IPS-18a (cell line): ENCODE data around the gene MAN1B1.
"Not testable (repeated sequence)": the region's sequence is repeated elsewhere in the genome, so short reads cannot be mapped to it uniquely, and the experiment has no call there.

Experiments used
- H3K27ac ChIP-seq: one replicate; pipeline ENCODE4 v1.5.1; 2013; ENCODE audit warnings: low read length
- H3K27me3 ChIP-seq: one replicate; pipeline ENCODE4 v1.6.1; 2013; ENCODE audit warnings: mild to moderate bottlenecking, low read length; ENCODE audit not compliant: control insufficient read depth, insufficient read depth
- H3K36me3 ChIP-seq: one replicate; pipeline ENCODE4 v1.6.1; 2013; ENCODE audit warnings: low read depth, low read length; ENCODE audit not compliant: control insufficient read depth
- H3K4me1 ChIP-seq: one replicate; pipeline ENCODE4 v1.6.1; 2013; ENCODE audit warnings: low read depth, low read length; ENCODE audit not compliant: control insufficient read depth
- H3K4me3 ChIP-seq: one replicate; pipeline ENCODE4 v1.5.1; 2013; ENCODE audit warnings: low read length
- H3K9ac ChIP-seq: one replicate; pipeline ENCODE4 v1.6.1; 2013; ENCODE audit warnings: mild to moderate bottlenecking, low read length, moderate library complexity
- H3K9me3 ChIP-seq: one replicate; pipeline ENCODE4 v1.6.1; 2013; ENCODE audit warnings: low read depth, low read length; ENCODE audit not compliant: control insufficient read depth

Gene MAN1B1

DNA sequence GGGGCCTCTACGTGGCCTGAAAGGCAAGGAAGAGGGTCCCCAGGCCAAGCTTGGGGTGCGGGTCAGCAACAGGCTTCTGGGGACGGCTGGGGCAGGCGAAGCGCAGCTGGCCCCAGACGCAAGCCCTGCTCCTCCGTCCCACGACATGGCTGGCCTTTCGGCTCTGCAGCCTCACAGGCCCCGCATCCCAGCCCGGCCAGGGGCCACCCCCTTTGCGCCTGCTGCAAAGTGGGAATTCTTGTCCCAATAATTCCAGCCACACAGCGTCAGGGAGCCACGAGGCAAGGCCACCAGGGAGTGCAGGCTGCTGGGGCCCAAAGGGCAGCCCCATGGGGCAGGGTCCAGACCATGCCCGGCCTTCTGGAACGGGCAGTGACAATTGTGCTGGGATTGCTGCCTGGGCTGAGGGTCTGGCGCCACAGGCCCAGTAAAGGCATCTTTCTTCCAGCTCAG lies 31.8 kb upstream of the MAN1B1 start:
- no peak overlapping the region for H3K4me3 ChIP-seq
- no peaks in the 10 kb centered on the region for H3K4me1 ChIP-seq
- H3K36me3 ChIP-seq: no peaks in the 10 kb centered on the region
- no peak overlapping the region for H3K9ac ChIP-seq
- no peak overlapping the region for H3K27ac ChIP-seq
- peaks cover 71% of the 10 kb centered on the region for H3K27me3 ChIP-seq
- no peaks in the 10 kb centered on the region for H3K9me3 ChIP-seq

DNA sequence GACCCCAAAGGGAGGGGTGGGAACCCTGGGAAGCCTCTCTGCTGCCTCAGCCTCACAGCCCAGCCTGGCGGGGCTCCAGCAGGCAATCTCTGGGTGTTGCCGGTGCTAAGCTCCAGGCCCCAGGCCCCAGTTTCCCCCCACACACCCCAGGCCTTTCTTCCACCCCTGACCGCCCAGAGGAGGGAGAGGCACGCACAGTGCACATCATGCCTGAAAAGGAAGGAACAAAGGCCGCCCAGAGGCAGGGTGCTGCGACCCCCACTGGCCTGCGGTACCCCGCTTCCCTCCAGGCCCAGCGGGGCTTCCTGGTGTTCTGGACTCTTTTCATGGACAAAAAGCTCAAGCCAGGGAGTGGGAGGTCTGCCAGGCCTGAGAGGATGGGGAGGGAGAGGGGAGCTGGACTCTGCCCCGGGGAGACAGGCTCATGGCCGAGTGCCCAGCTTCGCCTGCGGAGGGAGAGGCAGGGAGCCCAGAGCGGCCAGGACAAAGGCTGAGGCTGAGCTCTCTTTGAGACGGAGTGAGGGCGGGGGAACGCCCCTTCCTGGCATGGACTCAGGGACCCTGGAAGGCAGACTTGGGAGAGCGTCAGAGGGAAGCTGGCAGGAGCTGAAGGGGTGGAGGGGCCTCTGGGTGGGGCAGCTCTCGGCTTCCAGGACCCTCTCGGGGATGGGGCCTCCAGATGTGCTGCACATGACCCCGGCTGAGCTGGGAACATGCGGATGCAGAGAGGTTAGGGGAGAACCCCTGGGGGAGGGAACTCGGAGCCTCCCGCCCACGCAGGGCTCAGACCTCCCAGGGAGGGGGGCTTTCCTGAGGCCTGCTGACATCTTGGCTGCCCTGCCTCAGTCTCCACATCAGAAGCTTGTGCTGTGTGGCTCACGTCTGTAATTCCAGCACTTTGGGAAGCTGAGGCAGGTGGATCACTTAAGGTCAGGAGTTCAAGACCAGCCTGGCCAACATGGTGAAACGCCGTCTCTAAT lies 31.1 kb upstream of the MAN1B1 start:
- H3K27me3 ChIP-seq: peaks cover 64% of the 10 kb centered on the region
- no peak overlapping the region for H3K4me3 ChIP-seq
- H3K27ac ChIP-seq: no peak overlapping the region

DNA sequence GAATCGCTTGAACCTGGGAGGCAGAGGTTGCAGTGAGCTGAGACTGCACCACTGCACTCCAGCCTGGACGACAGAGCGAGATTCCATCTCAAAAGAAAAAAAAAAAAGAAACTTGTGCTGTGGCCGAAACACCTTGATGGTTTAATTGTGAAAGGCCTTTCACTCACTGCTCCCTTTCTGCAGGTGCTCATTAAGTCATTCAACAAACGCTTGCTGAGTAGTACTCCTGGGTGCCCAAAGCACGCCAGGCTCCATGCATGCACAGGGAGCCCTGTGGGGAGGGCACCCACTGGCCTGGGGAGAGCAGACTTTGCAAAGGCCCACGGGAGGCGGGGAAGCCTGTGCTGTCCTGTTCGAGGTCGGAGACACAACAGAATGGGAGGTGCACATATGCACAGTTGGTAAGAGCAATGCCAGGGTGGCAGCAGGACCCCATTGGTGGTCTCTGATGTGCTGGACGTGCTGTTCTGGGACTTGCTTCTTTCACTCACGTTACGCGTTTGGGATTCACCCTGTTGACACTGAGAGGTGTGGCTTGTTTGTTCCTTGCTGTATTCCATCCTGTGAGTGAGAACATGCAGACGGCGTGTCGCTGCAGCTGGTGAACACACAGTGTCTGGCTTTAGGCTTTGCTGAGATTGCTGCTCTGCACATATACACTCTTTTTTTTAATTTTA lies 29.9 kb upstream of the MAN1B1 start:
- Histone ChIP-seq H3K36me3 (no peaks in the 10 kb centered on the region), H3K27ac (no peak overlapping the region), H3K9me3 (no peaks in the 10 kb centered on the region), H3K4me1 (no peaks in the 10 kb centered on the region), H3K4me3 (no peak overlapping the region), H3K9ac (no peak overlapping the region), H3K27me3 (peaks cover 52% of the 10 kb centered on the region)

More for the DNA sequence above, 31.1 kb upstream of the MAN1B1 start:
- Histone ChIP-seq H3K9ac (no peak overlapping the region), H3K9me3 (no peaks in the 10 kb centered on the region), H3K36me3 (no peaks in the 10 kb centered on the region), H3K4me1 (no peaks in the 10 kb centered on the region)

DNA sequence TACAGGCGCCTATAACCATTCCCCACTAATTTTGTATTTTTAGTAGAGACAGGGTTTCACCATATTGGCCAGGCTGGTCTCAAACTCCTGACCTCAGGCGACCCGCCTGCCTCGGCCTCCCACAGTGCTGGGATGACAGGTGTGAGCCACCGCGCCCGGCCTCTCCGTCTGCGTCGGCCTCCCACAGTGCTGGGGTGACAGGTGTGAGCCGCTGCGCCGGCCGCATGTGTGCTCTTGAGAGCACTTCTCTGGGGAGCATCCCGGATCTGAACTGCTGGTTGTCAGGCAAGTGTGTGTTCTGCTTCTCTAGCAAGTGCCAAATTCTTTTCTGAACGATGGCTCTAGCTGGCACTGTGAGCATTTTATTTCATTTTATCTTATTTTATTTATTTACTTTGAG lies 29.2 kb upstream of the MAN1B1 start:
- Histone ChIP-seq H3K36me3 (no peaks in the 10 kb centered on the region), H3K4me1 (no peaks in the 10 kb centered on the region), H3K9ac (no peak overlapping the region), H3K4me3 (no peak overlapping the region), H3K9me3 (no peaks in the 10 kb centered on the region), H3K27me3 (peaks cover 45% of the 10 kb centered on the region), H3K27ac (no peak overlapping the region)

DNA sequence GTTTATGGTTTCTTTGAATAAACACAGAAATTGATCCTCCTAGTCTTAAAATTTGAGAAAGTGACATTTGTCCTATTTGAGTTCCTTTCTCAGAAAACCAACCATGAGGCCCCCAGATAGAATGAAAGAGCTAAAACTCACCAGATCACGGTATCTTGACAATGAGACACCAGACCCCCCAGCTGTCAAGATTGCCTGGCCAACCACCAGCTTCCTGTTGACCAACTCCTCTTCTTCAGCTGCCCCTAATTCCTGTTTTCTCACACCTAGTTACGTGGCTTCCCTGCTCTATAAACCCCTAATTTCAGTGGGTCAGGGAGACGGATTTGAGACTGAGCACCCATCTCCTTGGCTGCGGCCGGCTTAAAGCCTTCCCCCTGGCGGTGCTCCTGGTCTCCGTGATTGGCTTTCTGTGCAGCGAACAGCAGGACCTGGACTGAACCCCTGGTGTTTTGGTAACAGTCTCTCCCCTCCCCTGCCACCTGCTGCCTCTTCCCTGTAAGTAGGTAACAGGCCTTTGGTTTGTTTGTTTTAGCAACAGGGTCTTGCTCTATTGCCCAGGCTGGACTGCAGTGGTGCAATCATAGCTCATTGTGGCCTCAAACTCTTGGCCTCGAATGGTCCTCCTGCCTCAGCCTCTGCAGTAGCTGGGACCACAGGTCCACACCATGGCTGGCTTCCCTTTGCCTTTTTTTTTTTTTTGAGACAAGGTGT lies 28.1 kb upstream of the MAN1B1 start:
- Histone ChIP-seq H3K4me1 (no peaks in the 10 kb centered on the region), H3K9me3 (no peaks in the 10 kb centered on the region), H3K9ac (no peak overlapping the region), H3K27ac (no peak overlapping the region), H3K4me3 (no peak overlapping the region), H3K36me3 (no peaks in the 10 kb centered on the region), H3K27me3 (peaks cover 34% of the 10 kb centered on the region)

DNA sequence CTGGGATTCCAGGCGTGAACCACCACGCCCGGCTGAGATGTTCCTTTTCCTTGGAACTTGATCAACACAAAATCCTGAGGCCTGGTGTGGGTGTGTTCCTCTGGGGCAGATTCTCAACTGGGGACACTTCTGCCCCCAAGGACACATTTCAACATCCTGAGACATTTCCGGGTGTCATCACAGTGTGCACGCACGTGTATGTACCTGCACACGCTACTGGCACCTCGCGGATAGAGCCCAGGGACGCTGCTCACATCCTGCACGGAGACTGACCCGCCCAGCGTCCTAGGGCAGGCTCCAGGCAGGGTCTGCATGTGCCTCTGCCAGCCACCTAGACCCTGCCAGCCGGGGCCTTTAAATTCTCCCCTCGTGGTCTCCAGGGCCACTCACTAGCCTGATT lies 24.4 kb upstream of the MAN1B1 start:
- no peaks in the 10 kb centered on the region for H3K9me3 ChIP-seq
- no peak overlapping the region for H3K4me3 ChIP-seq
- H3K27me3 ChIP-seq: peaks cover 10% of the 10 kb centered on the region
- no peaks in the 10 kb centered on the region for H3K36me3 ChIP-seq
- no peak overlapping the region for H3K9ac ChIP-seq
- H3K27ac ChIP-seq: no peak overlapping the region
- no peaks in the 10 kb centered on the region for H3K4me1 ChIP-seq

DNA sequence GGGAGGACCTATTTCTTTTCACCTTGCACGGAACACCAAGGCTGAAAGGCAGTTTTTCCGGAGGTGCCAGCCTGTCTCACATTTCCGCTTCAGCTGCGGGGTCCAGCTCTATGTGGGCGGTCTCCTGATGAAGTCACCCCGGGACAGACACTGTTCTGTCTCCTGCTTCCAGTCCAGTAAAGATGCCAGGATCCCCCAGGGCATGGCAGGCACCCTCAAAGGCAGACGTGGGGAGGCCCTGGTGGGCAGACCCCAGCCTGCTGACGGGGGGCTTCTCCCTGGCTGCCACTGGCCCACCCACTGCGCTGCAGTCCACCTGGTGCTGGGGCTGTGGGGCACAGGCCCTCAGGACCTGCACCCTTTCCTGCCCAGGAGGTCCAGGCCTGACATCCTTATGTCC lies 24.0 kb upstream of the MAN1B1 start:
- not testable (repeated sequence) for H3K36me3 ChIP-seq, H3K4me3 ChIP-seq, H3K9me3 ChIP-seq, H3K4me1 ChIP-seq, H3K27ac ChIP-seq, H3K9ac ChIP-seq, H3K27me3 ChIP-seq

DNA sequence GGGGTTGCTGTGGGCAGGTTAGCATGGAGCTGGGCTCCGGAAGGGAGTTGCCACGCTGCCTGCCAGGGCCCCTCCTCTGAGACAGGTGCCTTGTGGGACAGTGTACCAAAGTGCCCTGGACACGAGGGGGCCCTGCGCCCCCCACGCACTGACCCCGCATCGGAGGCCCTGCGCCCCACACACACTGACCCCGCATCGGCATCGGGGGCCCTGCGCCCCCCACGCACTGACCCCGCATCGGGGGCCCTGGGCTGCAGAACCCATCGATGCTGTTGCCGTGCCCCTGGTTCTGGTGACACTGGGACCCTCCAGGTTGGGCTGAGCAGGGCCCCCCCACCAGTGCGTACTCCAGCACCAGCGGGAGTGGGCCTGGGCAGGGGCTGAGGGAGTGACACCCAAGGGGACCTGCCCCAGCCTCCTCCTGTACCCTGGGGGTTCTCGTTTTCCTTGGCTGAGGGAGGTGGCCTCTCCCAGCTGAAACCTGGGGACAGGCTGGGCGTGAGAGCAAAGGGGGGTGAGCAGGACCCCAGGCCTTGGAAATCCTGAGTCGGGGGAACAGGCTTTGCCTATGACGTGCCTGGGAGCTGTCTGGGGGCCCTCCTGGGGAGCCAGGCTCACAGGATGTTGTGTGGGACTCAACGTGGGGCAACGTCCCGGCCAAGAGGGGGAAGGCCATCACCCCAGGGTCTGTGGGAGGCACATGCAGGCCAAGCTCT lies 23.3 kb upstream of the MAN1B1 start:
- no peaks in the 10 kb centered on the region for H3K4me1 ChIP-seq
- H3K36me3 ChIP-seq: no peaks in the 10 kb centered on the region
- no peak overlapping the region for H3K27ac ChIP-seq
- H3K27me3 ChIP-seq: peaks cover 4% of the 10 kb centered on the region
- H3K9ac ChIP-seq: no peak overlapping the region
- H3K9me3 ChIP-seq: no peaks in the 10 kb centered on the region
- no peak overlapping the region for H3K4me3 ChIP-seq

DNA sequence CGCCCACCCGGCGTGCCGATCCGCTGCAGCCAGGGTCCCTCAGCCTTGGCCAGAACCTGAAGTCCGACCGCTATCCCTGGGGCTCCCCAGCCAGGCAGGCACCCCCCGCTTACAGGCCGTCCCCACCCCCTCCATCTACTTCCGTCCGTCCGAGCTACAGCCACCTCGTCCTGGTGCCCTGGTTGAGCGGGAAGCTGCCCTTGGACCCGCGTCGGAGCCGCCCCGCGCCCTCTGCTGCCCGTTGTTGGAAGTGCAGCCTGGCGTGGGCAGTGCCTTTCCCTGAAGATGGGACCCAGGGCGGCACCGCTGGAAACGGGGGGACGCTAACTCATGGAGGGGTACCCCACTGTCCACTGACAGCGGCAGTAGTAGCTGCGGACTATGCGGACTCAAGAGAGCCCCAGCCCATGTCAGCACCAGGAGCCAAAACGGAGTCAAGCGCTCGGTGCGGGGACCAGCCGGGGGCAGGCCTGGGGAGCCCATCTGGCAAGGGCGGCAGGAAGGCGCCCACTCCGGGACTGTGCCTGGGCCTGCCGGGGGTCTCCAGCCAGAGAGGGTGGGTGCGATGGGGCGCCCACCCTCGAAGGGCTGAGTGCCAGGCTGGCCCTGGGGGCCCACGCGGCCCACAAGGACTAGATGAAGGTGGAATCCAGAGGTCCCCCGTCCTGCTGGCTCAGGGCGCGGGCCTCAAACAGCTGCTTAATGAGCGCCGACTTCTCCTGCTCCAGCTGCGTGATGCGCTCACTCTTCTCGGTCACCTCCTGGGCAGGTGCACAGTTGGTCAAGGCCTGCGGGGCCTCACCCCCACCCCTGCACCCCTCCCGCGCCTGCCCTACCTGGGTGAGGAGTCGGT lies 22.5 kb upstream of the MAN1B1 start:
- no peak overlapping the region for H3K9ac ChIP-seq
- H3K9me3 ChIP-seq: no peaks in the 10 kb centered on the region
- H3K36me3 ChIP-seq: no peaks in the 10 kb centered on the region
- no peak overlapping the region for H3K4me3 ChIP-seq
- no peaks in the 10 kb centered on the region for H3K4me1 ChIP-seq
- H3K27me3 ChIP-seq: peaks cover 2% of the 10 kb centered on the region
- no peak overlapping the region for H3K27ac ChIP-seq

DNA sequence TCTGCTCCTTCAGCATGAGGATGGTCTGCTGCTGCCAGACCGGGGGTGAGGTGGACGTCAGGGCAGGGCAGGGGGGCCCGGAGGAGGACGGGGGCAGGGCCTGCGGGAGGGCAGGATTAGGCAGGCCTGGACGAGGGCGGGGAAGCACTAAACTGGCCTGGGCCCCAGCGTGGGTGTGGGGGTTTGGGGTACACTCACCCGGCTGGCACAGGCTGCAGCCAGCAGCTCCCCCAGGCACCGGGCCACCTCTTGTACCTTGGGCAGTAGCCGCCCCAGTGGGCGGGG lies 22.0 kb upstream of the MAN1B1 start:
- no peak overlapping the region for H3K9ac ChIP-seq
- H3K27me3 ChIP-seq: peaks cover 8% of the 10 kb centered on the region
- H3K9me3 ChIP-seq: no peaks in the 10 kb centered on the region
- no peak overlapping the region for H3K4me3 ChIP-seq
- no peaks in the 10 kb centered on the region for H3K36me3 ChIP-seq
- H3K27ac ChIP-seq: no peak overlapping the region
- no peaks in the 10 kb centered on the region for H3K4me1 ChIP-seq
